ENCODE measurements around the gene CDK4.

GRCh38 chr12:57757771-57758170 lies 5.7 kb upstream of the CDK4 start:
- TF ChIP-seq ZNF384 (IDR thresholded peaks at IDR 0.05) (no peak), HDGF (IDR thresholded peaks at IDR 0.05; ENCODE audit: borderline replicate concordance) (no peak), SP1 (IDR thresholded peaks at IDR 0.05) (no peak), FOXA1 (IDR thresholded peaks at IDR 0.05) (no peak), ARNT (IDR thresholded peaks at IDR 0.05) (no peak), ELF4 (IDR thresholded peaks at IDR 0.05) (no peak)

Data from HEK293T (cell line).